ENCODE data around the gene KRT77.
"Not testable (repeated sequence)": the region's sequence is repeated elsewhere in the genome, so short reads cannot be mapped to it uniquely, and the experiment has no call there.

Gene KRT77

DNA sequence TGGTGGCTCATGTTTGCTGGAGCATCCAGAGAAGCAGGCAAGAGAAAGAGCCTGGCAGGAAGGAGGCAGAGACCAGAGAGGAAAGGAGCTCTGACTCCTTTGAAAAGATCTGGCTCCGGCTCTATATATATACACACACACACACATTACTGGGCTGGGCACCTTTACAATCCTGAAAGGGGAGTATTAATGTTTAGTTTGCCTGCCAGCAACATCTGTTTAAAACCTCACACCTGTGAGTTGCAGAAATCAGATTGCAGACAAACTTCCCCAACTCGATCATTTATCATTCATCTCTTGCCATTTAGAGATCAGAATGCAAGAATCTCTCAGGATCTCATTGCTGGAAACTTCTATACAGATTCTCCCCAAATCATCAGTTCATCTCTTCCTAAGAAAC, at the start of gene KRT77:
Gene KRT77 (minus strand): TSS at position 101 of the 400 bp plus-strand sequence. CDS start 90 bp downstream, at position 11.
- no peak for DNase-seq (ENCODE audit: low spot score)

GRCh38 chr12:52752516-52752915, 49.2 kb upstream of the KRT77 start:
- DNase-seq (ENCODE audit: low spot score): no peak

GRCh38 chr12:52751795-52752194, 48.5 kb upstream of the KRT77 start:
- no peak for DNase-seq (ENCODE audit: low spot score)

DNA sequence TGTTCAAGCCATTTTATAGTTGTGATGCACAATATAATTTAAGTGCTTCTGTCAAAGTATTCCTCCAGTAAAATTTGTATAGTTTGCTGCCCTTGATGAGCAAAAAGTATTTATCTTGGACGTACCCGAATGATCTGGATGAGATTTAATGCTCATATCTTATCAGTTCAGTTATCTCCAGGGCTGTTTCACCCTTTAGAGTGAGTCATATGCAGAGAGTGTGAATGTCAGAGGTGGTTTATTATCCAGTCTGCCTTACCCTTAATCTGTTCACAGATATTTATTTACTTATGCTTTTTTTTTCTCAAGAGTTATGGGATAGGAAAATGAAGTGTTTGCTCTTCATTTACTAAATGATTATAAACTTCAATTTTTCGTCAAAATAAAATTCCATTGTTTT, 47.2 kb upstream of the KRT77 start:
- DNase-seq (ENCODE audit: low spot score): not testable (repeated sequence)

DNA sequence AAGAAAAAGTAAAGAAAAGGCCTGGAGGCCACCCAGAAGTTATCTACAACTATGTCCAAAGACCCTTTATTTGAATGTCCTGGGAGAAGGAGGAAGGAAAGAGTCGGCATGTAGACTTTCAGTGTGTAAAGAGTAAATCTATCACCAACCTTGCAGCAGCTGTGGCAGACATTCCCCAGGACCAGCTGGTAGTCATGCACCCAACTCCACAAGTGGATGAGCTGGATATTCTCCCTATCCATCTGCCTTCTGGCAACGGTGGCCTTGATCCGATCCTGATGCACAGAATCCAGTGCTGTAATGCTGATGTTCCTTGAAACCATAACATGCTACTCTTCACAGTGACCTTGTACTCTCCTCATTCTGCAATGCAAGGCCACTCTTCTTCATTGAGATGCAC, 46.5 kb upstream of the KRT77 start:
- no peak for DNase-seq (ENCODE audit: low spot score)

DNA sequence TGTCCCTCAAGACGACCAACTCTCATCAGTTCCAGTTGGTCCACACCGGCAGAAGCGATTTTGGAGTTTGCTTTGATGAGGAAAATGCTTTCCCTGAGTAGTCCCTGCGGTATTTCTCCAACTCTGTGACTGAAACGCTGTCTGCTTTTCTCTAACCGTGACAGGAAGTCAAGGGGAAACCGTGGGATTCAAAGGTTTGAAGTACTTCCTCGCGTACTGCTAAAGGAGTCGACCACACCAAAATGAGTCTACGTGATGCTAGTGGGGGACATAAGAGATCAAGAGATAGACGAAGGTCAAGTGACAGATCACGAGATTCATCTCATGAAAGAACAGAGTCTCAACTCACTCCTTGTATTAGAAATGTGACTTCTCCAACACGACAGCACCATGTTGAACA, 45.3 kb upstream of the KRT77 start:
- DNase-seq (ENCODE audit: low spot score): no peak

DNA sequence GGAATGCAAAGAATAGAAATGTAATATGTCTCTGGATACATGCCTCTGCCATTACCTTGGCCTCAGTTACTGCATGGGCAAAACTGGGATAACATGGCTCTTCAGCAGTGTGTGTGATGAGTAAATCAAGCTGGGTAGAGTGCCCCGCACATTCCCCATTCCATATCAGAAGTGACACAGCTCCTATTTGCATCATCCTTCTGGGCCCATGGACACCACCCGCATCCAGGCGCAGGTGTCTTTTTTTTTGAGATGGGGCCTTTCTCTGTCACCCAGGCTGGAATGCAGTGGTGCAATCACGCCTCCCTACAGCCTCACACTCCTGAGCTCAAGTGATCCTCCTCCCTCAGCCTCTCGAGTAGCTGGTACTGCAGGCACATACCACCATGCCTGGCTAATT, 42.2 kb upstream of the KRT77 start:
- DNase-seq (ENCODE audit: low spot score): no peak

GRCh38 chr12:52744493-52745156, 41.3 kb upstream of the KRT77 start:
- no peak for DNase-seq (ENCODE audit: low spot score)

DNA sequence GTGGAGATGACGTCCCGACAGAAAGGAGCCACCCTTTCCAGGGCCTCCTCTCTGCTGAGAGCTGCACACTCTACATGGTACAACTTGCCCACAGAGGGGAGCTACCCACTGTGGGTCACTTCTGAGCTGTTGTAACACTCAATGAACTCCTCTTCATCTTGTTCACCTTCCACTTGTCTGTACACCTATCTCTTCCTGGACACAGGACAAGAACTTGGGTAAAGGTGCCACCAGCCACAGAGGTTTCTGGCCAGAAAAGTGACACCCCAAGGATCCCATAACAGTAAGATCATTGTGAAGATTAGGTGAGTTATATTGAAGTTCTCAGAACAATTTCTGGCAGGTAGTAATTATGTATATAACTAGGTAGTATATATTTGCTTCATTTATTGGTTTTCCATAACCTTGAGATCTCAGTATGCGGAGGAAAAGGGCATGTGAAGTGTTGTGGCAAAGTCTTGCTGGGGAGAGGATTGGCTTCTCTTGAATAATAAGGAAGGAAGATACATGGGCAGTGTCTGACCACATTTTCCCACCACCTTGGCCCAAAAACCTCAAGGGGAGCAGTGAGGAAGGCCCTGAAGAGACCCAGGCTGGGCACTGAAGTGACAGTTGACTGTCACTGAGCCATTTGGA, 39.6 kb upstream of the KRT77 start:
- no peak for DNase-seq (ENCODE audit: low spot score)

GRCh38 chr12:52742196-52742580, 38.9 kb upstream of the KRT77 start:
- DNase-seq (ENCODE audit: low spot score): no peak

DNA sequence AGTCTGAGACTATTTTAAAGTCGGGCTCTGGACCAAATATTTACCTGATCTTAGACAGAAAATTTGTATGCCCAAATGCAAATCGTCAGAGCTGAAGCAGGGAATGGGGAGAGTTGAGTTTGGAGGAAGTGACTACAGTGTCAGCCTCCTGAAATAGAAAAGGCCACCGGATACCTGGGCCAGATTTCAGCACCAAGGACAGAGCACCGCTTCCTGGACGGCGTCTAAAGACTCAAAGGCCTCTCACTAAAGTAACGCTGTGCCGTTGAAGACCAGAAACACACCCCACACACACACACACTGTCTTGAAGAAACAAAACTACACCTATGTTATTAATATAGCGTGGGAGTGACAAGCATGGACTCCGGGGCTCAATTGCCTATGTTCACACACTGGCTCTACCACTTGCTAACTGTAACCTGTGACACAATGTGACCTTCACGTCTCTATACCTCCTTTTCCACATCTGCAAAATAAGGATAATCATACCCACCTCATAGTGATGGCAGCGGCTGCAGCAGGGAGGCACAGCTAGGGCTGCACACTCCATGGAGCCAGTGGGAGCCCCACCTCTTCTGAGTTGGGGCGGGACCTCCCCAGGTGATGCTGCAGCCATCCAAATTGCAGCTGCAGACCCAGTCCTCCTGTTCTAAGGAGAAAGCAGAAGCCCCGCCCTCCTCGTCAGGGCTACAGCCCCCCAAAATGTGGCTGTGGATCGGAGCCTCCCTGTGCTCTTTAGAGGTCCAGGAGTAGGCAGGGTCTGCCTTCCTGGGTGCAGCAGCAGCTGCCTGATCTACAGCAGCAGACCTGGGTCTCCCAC, 38.3 kb upstream of the KRT77 start:
- peak; percentile 69 for DNase-seq (ENCODE audit: low spot score)

DNA sequence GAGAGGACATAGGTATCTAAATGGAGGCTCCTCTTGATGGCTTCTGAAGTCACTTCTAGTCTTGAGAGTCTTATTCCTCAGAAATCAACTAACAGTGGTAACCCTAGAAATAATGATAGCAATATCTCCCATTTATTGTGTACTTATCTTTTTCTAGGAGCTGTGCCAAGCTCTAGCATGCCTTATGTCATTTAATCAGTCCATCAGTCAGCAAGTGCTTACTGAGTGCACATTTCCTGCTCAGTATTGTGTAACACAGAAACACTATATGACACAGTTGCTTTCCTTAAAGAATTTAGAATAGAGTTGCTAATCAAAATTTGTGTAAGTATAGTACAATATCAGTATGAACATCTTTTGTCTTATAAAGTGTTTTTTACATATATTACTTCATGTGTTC, 37.3 kb upstream of the KRT77 start:
- DNase-seq (ENCODE audit: low spot score): no peak

DNA sequence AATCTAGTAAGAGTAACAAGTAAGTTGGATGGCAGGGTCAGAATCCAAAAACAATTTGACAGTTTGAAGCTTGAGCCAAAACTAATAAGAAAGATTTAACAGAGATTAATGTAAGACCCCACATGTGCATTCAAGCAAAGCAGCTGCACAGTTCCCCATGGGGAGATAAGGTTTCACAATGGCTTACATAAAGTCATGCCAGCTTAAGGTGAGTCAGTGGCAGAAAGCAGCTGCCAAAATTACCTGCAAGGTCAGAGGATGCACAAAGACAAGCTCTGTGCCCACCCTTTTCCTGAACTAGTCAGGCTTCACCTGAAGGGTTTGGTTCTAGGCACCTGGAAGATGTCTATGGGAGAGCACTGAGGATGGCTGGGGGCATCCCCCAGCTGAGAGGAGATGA, 36.6 kb upstream of the KRT77 start:
- no peak for DNase-seq (ENCODE audit: low spot score)

DNA sequence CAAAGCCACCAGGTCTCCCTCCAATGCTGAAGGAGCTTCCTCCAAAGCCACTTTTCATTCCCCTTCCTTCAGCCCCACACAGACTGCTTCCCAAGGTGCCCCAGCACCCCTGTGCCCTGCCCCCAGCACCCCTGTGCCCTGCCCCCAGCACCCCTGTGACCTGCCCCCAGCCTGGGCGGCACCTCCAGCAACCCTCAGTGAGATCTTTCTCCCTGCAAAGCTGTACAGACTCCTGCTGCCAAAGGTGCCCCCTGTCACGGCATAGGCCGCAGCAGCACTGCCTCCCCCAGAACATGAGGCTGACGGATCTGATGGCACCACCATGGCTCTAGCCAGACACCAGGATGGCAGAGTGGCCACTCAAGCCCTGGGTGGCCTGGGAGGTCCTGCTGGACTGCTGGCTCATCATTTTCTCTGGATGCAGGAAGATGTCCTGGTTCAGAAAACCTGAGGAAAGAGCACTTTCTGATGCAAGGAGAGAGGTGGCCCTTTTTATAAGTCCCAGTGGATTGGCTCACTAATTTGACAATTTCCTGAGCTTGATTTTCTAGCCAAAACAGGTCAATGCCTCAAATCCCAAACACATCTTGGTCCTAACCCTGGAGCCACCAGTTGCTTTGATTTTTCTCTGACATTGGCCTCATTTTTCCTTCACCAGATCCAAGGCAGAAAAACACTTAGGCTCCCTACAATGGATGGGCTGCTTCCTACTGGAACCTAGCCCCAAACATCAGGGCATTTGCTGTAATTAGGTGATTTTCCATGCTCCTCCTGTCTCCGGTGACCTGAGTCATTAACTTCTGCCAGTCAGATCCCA, 32.7 kb upstream of the KRT77 start:
- no peak for DNase-seq (ENCODE audit: low spot score)

DNA sequence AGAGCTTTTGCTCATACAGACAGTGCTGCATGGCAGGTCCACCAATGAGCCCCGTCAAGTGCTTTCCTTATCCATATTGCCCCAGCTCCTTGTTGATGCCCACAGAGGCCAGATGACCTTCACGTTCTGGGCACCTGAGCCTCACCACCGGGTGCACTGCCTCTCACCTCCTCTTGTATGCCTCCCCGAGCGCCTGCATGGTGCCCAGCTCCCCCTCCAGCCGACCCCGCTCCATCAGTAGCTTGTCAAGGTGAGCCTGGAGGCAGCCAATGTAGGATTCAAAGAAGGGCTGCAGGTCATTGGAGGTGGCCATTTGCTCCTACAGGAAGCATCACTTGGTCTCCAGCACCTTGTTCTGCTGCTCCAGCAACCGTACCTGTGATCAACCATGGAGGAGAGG, 31.8 kb upstream of the KRT77 start:
- DNase-seq (ENCODE audit: low spot score): no peak

GRCh38 chr12:52730793-52731192, 27.5 kb upstream of the KRT77 start:
- no peak for DNase-seq (ENCODE audit: low spot score)

GRCh38 chr12:52730383-52730782, 27.1 kb upstream of the KRT77 start:
- DNase-seq (ENCODE audit: low spot score): no peak

DNA sequence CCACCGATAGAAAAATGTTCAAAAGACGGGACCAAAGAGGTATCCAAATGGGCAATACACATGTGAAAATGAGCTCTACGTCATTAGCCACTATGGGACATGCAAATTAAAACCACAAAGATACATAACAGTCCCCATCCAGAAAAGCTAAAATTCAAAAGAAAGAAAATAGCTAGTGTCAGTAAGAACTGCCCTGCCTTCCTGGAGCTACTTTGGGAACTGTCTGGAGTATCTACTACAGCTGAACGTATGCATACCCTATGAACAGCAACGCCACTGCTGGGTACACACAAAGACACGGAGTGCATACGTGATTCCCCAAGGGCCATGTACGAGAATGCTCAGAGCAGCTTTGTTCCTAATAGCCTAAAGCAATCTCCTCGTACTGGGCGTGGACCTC, 25.8 kb upstream of the KRT77 start:
- DNase-seq (ENCODE audit: low spot score): no peak

- no peak for DNase-seq (ENCODE audit: low spot score)
Observed at GRCh38 chr12:52728374-52728773, 25.1 kb upstream of the KRT77 start.

- DNase-seq (ENCODE audit: low spot score): no peak
Observed at GRCh38 chr12:52727037-52727436, 23.7 kb upstream of the KRT77 start.

- DNase-seq (ENCODE audit: low spot score): no peak
Observed at GRCh38 chr12:52726451-52726850, 23.1 kb upstream of the KRT77 start.

- no peak for DNase-seq (ENCODE audit: low spot score)
Observed at GRCh38 chr12:52724384-52724783, 21.1 kb upstream of the KRT77 start.
